ENCODE data around the gene EDEM1.

DNA sequence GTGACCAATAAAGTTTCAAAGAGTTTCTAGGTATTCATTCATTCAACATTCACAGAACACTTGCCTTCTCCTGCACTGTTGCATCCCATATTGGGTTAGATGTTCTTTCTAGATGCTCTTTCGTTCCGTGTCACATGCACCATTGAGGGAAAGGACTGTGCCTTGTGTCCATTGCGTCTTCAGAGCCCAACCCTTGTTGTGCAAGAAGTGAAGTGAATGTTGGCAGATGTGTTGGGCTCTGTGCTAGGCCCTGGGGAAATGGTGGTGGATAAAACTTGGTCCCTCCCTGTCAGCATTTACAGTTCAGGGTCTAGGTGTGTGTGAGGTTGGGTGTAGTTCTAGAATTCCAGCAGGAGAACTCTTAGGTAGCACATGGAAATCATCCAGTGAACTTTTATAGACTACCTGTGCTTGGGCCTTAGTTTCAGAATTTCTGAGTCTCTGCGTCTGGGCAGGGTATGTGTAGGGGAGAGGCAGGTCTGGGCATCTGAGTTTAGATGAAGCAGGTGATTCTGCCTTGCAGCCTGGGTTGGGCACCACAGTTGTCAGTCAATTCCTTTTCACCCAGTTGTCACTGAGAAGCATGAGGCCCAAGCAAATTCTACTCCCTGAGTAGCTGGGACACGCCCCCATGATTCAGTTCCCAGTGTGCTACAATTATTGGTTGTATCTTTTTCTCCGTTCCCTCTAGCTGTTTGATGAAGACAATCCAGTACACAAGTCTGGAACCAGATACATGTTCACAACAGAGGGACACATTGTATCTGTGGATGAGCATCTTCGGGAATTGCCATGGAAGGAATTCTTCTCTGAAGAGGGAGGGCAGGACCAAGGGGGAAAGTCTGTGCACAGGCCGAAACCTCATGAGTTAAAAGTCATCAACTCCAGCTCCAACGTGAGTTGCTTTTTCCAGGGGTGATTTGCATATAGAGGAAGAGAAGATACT lies 25.4 kb downstream of the EDEM1 start:
- TF ChIP-seq, protein P1, sequence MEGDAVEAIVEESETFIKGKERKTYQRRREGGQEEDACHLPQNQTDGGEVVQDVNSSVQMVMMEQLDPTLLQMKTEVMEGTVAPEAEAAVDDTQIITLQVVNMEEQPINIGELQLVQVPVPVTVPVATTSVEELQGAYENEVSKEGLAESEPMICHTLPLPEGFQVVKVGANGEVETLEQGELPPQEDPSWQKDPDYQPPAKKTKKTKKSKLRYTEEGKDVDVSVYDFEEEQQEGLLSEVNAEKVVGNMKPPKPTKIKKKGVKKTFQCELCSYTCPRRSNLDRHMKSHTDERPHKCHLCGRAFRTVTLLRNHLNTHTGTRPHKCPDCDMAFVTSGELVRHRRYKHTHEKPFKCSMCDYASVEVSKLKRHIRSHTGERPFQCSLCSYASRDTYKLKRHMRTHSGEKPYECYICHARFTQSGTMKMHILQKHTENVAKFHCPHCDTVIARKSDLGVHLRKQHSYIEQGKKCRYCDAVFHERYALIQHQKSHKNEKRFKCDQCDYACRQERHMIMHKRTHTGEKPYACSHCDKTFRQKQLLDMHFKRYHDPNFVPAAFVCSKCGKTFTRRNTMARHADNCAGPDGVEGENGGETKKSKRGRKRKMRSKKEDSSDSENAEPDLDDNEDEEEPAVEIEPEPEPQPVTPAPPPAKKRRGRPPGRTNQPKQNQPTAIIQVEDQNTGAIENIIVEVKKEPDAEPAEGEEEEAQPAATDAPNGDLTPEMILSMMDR (IDR thresholded peaks at IDR 0.05): no peak
- TF ChIP-seq POLR2AphosphoS5 (IDR thresholded peaks at IDR 0.05): no peak
